ENCODE measurements around the gene CATSPER3.
A peak's percentile ranks its signal among the peaks of the same experiment; 100 is the strongest.

Gene CATSPER3

DNA sequence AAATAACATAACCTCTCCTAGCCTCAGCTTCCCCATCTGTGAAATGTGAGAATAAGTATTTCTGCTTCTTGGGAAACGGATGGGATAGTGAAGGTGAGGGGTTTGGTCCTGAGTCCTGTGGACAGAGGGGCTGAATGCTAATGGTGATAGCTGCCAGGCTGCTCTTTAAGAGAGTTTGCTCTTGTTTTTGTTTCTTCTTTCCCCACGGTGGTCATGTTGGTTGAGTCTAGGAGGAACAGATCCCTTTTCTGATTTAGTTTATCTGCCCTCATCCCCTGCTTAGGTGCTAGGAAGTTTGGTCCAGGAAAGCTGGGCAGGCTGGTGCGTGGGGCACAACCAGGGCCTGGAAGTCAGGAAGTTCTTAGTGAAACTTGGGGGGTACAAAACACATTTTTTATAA, 74.0 kb downstream of the CATSPER3 start:
- DNase-seq (ENCODE audit: low read depth) = no peak

GRCh38 chr5:135042595-135042994, 74.9 kb downstream of the CATSPER3 start:
- DNase-seq (ENCODE audit: low read depth) = no peak

DNA sequence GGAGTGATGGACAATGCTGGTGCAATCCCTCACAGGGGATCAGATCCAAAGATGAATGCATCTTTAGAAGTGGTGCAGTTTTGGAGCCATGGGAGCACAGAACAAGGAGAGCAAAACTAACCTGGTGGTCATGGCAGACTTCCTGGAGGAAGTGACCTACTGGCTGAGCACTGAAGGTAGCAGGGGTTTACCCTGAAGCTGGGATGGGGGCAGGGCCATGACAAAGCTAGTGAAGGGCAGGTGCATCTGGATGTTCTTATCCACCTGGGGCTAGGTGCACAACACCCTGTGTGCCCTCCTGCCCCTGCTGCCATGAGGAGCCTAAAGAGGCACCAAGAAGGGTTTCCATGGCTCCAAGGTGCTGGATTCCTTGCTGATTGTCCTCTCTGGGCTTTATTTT, 77.8 kb downstream of the CATSPER3 start:
- DNase-seq (ENCODE audit: low read depth) = no peak

GRCh38 chr5:135046661-135047346, 79.1 kb downstream of the CATSPER3 start:
- DNase-seq (ENCODE audit: low read depth) = no peak

DNA sequence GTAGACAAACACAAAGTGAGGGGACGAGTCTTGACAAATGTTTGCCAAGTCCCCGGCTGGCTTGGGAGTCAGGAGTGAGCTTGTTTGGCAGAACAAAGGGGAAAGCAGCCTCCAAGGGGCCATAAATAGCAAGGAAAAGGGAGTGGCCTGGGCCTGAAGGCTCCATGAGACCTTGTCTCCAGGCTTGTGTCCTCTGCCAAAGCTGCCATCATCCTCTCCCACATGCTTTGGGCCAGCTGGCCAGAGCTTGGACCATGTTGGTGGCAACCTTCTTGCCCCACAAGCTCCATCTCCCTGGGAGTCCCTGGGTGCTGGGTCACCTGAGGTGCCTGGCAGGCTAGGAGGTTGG, 79.6 kb downstream of the CATSPER3 start:
- DNase-seq (ENCODE audit: low read depth) = no peak

DNA sequence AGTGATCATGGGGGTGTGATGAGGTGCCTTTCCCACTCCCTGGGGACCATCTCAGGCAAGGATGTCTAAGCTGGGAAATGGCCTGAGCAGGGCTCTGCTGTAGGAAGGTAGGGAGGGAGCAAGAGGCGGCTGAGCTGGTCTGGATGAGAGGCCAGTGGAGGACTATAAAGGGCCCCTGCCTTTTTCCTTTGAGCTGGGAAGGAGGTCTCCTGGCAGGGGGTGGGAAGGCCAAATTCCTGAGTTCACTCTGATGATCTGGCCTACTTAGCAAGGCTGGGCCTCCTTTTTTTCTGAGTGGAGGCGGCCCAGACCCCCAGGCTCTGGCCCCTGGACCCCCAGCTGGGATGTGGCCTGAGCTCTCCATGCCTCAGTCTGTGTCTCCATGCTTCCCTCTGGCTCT, 80.6 kb downstream of the CATSPER3 start:
- DNase-seq (ENCODE audit: low read depth) = no peak

GRCh38 chr5:135048930-135049329, 81.2 kb downstream of the CATSPER3 start:
- DNase-seq (ENCODE audit: low read depth) = no peak

- no peak for DNase-seq (ENCODE audit: low read depth)
Observed at GRCh38 chr5:135050244-135050767, 82.6 kb downstream of the CATSPER3 start.

- DNase-seq (ENCODE audit: low read depth) = no peak
Observed at GRCh38 chr5:135051399-135051798, 83.7 kb downstream of the CATSPER3 start.

DNA sequence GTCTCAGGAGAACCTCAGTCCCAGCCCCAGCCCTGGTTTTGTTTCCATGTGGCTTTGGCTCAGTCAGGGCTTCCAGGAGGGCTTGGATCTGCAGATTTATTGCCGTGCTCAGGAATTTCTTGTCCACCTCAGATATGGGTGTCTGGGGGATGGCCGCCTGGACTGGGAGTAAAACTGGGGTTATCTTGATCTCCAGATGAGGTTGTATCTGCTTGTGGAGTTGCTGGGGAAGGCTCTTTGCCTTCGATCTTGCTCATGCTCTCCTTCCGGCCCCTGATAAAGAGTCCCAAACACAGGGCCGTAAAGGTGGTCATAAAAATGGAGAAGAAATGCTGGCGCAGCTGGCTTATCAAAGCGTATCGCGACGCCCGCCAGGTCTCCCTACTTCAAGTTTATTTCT, 84.2 kb downstream of the CATSPER3 start:
- DNase-seq (ENCODE audit: low read depth) = peak; percentile 28

- no peak for DNase-seq (ENCODE audit: low read depth)
Observed at GRCh38 chr5:135052511-135053145, 84.9 kb downstream of the CATSPER3 start.

- DNase-seq (ENCODE audit: low read depth) = no peak
Observed at GRCh38 chr5:135053278-135053677, 85.6 kb downstream of the CATSPER3 start.

DNA sequence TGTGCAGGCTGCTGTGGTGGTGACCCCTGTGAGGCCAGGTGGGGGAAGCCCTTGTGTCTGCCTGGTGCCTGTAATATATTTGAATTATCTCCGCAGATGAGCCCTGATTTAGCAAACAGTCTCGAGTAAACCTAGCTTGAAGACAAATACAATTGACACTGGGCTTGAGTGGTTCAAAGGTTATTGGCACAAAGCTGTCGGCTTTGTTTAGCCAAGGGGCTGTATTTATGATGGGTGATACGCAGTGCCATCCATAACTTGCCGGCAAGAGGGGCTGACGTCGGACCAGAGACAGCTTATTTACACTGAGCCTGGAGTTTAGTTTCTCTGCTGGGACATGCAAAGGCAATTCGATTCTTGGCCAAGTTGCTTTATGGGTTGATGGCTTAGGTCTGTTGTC, 86.3 kb downstream of the CATSPER3 start:
- DNase-seq (ENCODE audit: low read depth) = no peak

DNA sequence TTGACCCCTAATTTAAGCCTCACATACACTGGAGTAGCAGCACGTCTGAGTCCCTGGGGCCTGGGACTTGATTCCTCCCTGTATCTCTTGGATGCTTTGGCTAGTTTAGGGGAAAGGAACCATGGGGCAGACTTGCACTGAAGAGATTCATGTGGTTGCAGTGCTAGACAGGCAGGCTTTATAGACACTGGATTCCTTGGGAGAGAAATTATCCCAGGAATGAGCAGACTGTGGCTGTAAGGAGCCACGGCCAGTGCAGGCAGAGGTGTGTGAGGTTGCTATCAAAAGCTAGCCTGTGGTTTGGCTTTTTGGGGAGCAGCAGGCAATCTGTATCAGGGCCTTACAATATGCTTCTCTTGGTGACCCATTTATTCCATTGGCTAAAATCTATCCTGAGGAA, 86.8 kb downstream of the CATSPER3 start:
- DNase-seq (ENCODE audit: low read depth) = no peak

- no peak for DNase-seq (ENCODE audit: low read depth)
Observed at GRCh38 chr5:135055396-135055795, 87.7 kb downstream of the CATSPER3 start.

- DNase-seq (ENCODE audit: low read depth) = no peak
Observed at GRCh38 chr5:135056316-135057030, 88.8 kb downstream of the CATSPER3 start.

DNA sequence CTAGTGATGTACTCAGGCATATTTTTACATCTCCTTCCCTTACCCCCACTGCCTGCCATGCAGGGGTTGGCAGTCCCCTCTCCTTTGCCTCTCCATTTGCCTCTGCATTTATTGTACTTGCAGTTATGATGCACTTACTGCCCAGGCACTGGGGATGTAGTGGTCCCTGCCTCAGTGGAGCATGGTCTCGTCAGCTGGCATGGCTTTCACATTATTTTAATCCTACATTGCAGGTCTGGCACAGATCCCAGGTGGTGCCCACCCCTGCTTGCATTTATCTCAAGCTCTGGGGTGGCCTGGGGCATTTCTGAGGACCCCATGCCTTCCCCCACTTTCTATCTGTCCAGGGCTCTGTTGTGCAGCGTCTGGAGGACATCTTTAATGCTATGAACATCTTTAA, 89.5 kb downstream of the CATSPER3 start:
- DNase-seq (ENCODE audit: low read depth) = no peak

DNA sequence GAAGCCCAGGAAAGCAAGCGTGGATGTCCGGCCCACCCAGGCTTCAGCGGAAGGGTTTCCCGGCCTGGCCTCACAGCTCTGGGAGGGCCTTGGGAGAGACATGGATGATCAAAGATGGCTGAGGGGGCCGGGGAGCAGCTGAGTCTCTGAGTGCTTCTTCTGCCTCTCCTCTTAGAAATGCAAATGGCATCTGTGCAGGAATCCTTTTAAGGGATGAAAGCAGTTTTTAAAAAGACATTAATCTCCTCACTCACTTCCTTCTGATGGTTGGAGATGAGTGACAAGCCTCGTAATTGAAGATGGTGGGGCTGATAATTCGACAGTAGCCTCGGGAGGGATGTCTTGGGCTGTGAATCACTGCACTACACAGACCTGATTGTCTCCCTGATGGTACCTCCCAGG, 90.6 kb downstream of the CATSPER3 start:
- DNase-seq (ENCODE audit: low read depth) = no peak

- DNase-seq (ENCODE audit: low read depth) = no peak
Observed at GRCh38 chr5:135059000-135059923, 91.6 kb downstream of the CATSPER3 start.

DNA sequence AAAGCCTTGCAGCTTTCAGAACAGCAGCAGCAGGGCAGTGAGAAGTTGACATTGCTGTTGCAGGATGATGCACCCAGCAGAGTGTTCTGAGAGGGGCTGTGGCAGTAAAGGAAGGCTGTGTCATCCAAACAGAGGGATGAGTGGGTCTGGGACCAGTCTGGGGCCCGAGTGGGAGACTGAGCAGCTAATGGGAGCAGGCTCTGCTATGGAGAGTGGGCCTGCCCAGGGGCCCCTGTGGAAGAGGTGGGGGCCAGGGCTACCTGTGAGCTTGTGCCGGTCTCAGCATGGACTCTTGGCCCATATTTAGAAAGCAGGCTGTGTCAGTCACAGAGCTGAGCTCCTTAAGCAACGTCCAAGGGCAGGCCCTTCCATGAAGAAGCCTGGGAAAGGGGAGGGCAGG, 92.3 kb downstream of the CATSPER3 start:
- DNase-seq (ENCODE audit: low read depth) = no peak

- no peak for DNase-seq (ENCODE audit: low read depth)
Observed at GRCh38 chr5:135061001-135061400, 93.3 kb downstream of the CATSPER3 start.

All from amniotic epithelial cell (primary cell).